Retina (tissue), 1 donor: ENCODE results near the gene FAM120A.

Experiments
- DNase-seq: peaks from one replicate; pipeline ENCODE4 v3.0.0-alpha.2; 2016

Gene FAM120A

GRCh38 chr9:93447655-93448054, 3.8 kb upstream of the FAM120A start:
- DNase-seq, result no peak

- DNase-seq, result peak; percentile 88
These were observed 594 bp downstream of the FAM120A start for GRCh38 chr9:93451849-93452709.

GRCh38 chr9:93452710-93453046, 1.2 kb downstream of the FAM120A start:
- DNase-seq, result no peak

GRCh38 chr9:93453047-93453914, 1.8 kb downstream of the FAM120A start, which contains the start of gene FAM120AOS:
Gene FAM120AOS (minus strand): TSS chr9:93453581. CDS start chr9:93452709, 872 bp downstream.
- DNase-seq, result peak; percentile 91

- DNase-seq, result no peak
These were observed 4.5 kb downstream of the FAM120A start for GRCh38 chr9:93456022-93456421.

GRCh38 chr9:93456504-93456903, 5.0 kb downstream of the FAM120A start:
- no peak for DNase-seq

- no peak for DNase-seq
These were observed 5.5 kb downstream of the FAM120A start for GRCh38 chr9:93457006-93457405.

GRCh38 chr9:93458712-93459111, 7.2 kb downstream of the FAM120A start:
- no peak for DNase-seq

- DNase-seq, result no peak
These were observed 8.0 kb downstream of the FAM120A start for GRCh38 chr9:93459432-93459847.

GRCh38 chr9:93460689-93461413, 9.4 kb downstream of the FAM120A start:
- no peak for DNase-seq

GRCh38 chr9:93461414-93461743, 9.9 kb downstream of the FAM120A start:
- DNase-seq, result no peak

GRCh38 chr9:93461821-93462220, 10.3 kb downstream of the FAM120A start:
- no peak for DNase-seq

- no peak for DNase-seq
These were observed 12.3 kb downstream of the FAM120A start for GRCh38 chr9:93463638-93464248.

- no peak for DNase-seq
These were observed 12.9 kb downstream of the FAM120A start for GRCh38 chr9:93464395-93464794.

- no peak for DNase-seq
These were observed 13.4 kb downstream of the FAM120A start for GRCh38 chr9:93464876-93465275.

- DNase-seq, result no peak
These were observed 14.4 kb downstream of the FAM120A start for GRCh38 chr9:93465855-93466254.

GRCh38 chr9:93466416-93467061, 15.1 kb downstream of the FAM120A start:
- no peak for DNase-seq

- DNase-seq, result no peak
These were observed 15.6 kb downstream of the FAM120A start for GRCh38 chr9:93467062-93467416.

- no peak for DNase-seq
These were observed 16.0 kb downstream of the FAM120A start for GRCh38 chr9:93467462-93467861.

- DNase-seq, result no peak
These were observed 17.4 kb downstream of the FAM120A start for GRCh38 chr9:93468763-93469456.

- no peak for DNase-seq
These were observed 18.9 kb downstream of the FAM120A start for GRCh38 chr9:93470391-93470790.

GRCh38 chr9:93471124-93471523, 19.6 kb downstream of the FAM120A start:
- DNase-seq, result no peak
